GM21381 (cell line): ENCODE data around the gene STAP2.
A peak's percentile ranks its signal among the peaks of the same experiment; 100 is the strongest.

Experiments used
- ATAC-seq: cut with Tn5 transposase; IDR thresholded peaks from one replicate; pipeline ENCODE4 v1.9.1; 2021; ENCODE audit warnings: mild to moderate bottlenecking, moderate library complexity; ENCODE audit not compliant: unreplicated experiment

The STAP2 gene

DNA sequence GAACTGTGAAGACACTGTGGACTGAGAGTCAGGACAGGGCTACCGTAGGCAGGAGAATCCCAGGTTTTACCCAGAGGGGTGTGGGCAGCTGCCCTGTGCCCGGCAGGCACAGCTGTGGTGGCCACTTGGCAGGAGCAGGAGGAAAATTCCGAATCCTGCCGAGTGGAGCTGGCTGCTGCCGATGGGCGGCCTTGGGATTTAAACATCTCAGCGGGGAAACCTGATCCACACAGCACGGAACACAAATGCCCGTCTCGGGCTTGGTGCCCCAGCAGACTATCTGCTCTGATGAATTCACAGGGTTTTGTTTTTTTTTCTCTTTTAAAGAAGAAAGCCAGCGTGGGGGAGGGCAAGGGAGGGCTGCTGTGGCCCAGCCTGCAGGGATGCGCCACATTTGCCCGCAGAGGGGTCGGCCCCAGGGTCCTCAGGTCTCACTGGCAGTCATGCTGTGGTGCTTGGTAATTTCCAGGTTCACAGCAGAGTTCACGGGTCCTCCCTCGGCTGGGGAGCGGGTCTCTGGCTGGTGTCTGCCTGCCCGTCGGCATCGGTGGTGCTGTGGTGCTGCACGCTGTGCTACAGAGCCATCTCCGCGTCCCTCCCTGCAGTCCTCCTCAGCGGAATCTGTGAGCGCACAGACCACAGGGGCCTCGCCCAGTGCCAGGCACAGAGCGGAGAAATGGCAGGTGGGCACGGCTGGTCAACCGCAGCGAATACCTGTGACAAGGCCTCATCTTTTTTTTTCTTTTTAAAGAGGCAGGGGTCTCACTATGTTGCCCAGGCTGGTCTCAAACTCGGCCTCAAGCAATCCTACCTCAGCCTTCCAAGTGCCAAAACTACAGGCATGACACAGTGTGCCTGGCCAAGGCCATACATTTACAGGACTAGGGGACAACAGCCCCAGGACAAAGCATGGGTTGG lies 32.9 kb upstream of the STAP2 start:
- ATAC-seq = no peak

DNA sequence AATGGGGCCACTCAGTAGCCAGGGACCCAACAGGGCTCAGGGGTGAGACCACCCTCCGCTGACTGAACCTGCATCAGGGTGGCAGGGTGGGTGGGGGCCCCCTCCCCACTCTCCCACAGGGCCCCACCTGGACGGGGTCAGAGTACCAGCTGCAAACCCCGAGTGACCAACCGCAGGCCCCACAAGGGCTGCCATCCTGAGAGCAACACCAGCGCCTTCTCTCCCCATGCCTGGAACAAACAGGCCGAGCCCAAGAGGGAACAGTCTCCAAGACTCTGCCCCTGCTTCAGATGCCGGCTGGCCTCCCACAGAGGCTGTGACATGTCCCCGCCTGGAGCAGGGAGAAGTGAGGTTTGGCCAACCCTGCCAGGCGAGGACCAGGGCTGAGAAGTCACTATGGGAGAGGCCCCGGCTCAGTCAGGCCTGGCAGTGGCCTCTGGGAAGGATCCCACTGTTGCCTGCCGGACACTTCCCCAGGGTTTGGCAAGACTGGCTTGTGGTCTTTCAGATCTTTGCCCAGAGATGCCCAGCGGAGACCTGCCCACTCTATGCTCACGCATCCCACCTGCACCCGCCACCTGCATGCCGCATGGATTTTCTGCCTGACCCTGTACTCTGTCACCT lies 31.9 kb upstream of the STAP2 start:
- no peak for ATAC-seq

DNA sequence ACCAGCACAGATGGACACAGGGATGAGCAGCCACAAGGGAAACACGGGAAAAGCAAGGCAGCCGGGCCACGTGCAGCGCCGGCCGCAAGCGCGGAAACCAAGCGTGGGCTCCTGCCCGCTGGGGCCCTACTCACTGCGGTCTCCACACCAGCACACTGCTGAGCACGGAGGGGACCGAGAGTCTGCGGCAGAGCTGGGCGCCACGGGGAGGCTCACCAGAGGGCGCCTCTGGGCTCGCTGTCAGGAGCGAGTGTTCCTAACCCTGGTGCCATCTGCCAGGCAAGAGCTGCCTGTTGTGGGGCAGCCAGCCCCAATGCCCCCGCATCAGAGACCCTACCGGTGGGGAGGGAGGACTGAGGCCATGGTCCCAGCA lies 31.2 kb upstream of the STAP2 start:
- peak; percentile 33 for ATAC-seq

DNA sequence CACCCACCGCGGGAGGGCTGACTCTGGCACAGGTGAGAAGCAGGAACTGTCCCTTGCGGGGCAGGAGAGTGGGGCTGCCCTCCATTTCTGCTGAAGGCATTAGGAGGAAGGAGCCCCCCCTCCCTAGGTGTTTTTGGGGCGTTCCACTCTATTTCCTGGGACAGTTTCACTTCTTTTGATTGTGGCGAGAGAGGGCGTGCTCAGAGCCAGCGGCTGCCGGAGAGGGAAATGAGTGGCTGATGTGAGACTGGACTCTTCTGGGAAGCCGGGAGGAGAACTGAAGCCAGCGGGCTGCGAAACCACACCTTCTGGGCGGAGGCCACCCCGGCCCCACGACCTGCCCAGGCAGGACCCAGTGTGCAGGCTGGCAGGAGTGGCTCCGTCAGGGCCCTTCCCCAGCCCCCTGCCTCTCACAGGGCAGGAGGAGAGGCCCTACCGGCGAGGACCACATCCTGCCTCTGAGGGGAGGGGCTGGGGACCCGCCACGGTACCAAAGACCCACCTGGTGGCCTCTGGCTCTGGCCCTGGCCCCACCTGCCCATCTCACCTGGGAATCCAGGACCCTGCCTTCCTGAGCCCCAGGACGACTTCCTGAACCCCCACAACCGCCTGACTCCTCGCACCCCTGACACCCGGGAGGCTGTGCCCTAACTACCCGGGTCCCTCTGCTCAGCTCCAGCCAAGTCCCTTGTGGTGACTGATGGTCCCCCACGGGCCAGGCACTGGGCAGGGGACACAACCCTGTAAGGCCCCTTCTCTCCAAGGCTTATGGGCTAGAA lies 30.7 kb upstream of the STAP2 start:
- peak; percentile 57 for ATAC-seq

DNA sequence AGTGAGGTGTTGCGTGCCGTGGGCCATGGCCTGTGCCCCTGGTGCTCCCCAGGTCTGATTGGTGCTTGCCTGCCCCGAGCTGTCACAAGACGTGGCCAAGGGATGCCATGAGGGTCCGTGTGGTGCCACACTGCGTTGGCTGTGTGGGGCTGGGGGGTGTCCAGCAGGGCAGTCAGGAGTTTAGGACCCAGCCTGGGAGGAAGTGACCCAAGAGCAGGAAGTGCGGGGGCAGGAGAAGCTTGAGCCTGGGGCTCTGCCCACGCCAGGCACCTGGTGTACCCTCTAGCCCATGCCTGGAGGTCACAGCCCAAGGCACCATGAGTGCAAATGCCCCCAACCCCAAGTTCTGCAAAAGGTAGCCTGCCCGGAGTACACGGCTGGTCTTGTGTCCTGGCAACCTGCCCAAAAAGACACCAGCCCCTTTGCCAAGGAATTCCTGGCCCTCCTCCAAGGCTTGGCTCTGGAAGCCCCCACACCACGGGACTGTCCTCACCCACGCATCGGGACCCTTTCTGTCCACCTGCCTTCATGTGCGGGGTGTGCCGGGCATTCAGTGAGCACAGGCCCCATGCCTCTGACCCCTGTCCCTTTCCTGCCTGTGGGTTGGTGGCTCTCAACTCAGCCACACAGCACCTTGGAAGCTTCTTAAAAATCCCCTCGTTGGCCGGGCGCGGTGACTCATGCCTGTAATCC lies 29.6 kb upstream of the STAP2 start:
- ATAC-seq = no peak

DNA sequence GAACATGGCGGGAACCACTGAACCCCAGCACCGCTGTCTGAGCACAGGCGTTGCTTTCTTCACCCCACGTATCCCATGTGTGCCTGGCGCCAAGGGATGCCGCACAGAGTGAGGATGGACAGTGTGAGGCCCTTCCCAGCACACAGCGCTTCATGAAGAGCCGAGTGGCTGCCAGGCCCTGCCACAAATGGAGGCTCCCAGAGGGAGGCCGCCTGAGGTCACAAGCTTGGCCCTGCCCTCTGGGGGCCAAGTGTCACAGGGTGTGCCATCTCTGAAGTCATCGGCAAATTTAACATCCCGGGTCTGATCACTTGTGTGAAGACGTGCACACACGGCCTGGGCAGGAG lies 29.1 kb upstream of the STAP2 start:
- no peak for ATAC-seq

DNA sequence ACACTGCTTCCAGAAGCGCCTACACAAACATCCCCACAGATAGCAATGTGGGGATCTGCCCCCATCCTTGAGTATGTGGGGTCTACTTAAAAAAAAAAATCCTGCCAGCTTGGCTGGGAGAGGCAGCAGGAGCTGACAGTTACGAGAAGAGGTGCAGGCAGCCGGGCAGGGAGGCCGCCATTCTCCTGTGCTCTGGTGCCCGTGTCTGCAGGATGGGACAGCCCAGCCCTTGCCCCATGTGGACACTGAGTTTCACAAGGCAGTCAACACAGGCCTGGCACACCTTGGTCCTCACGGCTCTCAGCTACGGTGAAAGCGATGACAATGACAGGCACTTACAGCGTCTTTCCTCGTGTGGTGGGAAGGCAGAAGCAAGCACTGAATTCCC lies 28.7 kb upstream of the STAP2 start:
- no peak for ATAC-seq

DNA sequence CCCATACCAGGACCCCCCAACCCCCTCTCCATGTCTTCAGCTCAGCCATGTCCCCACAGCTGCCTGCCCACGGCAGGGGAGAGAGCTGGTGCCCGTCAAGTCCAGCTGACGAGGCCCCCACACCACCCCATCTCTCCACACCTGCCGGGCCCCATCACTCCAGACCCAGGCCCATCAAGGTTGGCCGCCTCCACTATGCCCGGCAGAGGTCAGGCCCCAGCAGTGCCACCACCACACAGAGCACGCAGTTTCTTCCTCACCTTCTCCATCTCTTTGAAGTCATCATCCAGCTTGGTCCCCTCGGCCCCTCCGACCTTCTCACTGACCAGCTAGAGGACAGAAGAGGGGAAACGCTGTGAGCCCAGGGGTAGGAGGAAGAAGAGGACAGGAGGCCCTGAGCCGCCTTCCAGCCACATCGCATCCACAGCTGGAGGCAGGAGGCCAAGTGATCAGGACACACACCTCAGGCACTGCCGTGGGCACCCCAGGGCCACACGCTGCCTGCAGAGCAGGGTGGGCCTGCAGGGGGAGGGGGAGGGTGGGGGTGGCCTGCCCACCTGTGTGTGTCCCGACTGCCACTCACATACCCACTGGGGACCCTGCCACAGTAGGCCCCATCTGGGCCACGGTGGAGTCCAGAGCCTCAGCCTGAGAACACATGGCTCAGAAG lies 28.2 kb upstream of the STAP2 start:
- no peak for ATAC-seq

DNA sequence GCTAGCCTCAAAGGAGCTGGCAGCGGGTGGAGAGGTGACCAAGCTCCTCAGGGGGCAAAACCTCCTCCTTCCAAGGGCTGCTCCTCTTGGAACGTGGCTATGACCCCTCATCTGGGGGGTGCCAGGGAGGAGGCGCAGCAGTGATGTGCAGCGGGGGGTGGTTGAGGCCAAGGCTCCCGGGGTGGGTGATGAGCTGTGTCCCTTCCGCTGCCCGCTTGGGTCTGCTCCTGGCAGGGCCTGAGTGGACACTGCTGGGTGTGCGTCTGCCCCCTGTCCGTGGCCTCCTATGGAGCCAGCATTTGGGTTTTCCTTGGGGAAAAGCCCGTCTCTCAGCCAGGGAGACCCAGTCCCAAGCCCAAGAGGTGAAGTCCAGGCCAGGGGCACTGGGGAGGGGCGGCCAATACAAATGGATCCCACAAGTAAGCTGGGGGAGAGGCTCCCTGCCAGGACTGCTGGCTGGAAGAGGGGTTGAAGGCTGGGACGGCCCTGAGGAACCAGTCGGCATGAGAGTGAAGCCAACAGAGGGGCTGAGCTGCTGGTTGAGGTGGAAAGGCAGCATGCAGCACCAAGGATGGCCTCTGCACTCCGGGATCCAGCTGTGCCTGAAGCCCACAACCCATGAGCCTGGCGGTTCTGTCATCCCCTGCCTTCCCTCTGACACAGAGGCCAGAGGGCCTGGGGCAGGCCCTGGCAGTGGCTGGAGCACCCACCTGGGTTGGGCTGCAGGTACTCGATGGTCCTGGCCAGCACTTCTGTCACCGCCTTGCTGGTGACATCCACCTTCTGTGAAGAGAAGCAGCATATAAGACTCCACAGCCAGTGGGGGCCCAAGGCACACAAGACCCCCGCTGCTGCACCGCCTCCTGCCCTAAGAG lies 27.4 kb upstream of the STAP2 start:
- ATAC-seq = no peak

DNA sequence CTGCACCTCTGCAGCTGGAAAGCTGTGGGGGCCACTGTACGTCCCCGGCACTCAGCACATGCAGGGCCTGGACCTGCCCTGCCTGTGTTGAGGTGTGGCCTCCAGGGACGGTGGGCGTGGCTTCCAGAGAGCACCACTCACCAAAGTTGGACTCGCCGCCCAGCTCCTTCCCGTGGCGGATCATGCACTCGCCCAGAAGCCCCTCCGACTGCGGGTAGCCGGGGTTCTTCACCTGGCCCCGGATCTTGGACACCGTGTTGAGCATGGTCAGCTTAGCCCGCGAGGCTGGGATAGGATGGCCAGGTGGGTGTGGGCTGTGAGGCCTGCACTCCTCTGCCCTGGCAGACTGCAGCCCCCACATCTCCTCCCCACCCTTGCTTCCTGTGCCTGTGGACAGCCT lies 26.7 kb upstream of the STAP2 start:
- no peak for ATAC-seq

DNA sequence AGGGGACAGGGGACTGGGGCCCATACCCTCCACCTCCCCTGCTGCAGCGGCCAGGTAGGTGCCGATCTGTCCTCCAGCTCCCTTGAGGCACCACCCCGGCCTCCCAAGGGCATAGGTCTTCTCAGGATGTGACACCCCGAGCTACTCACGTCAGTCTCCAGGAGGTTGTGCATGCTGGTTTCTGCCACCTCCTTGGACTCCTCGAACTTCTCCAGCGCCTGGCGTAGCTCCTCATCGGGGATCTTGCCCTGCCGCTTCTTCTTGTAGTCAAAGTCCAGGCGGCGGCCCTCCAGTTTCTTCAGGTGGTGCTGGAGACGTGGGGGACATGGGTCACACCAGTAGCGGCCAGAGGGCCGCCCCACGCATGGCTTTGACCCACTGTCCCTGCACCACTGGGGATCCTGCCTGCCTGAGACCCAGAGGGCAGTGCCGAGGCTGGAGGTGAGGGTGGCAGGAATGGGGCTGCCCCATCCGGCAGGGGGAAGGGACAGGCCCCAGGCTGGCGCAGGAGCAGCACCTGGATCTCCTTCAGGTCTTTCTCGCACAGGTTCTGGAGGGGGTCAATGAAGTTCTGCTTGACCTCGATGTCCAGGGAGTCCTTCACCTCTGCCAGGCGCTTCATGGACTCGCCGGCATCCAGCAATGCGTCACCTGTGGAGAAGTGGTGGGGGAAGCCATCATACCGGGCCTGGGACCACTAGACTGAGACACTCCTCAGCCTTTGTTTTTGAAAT lies 25.1 kb upstream of the STAP2 start:
- ATAC-seq = no peak

DNA sequence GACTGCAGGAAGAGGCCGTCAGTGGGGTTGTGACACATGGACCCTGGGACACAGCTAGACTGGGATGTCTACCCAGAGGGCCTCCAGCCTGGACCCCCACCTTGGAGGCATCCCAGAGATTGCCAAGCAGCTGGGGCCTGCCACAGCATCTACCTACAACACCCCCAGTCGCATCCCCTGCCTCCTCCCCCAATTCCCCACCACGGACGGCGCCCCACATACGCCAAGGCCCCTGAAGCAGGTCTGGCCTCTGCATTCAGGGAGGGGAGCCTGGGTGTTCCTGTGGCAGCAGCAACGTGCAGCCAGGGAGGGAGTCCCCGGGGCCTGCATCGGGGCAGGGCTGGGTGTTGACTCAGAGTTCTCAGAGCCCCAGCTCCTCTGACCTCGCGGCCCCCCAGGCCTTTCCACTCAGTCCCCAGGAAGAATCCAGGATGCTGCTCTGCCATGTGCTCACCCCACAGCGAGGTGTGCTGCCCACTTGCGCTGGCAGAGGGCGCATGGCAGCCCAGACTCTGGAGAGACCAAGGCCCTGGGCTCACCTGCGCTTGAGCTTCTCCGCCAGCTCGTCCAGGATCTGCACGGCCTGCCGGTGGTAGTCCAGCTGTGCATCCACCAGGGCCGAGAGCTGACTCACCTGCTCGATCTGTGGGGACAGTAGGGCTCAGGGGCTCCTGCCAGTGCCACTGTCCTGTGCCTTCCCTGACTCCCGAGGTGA lies 24.4 kb upstream of the STAP2 start:
- no peak for ATAC-seq

DNA sequence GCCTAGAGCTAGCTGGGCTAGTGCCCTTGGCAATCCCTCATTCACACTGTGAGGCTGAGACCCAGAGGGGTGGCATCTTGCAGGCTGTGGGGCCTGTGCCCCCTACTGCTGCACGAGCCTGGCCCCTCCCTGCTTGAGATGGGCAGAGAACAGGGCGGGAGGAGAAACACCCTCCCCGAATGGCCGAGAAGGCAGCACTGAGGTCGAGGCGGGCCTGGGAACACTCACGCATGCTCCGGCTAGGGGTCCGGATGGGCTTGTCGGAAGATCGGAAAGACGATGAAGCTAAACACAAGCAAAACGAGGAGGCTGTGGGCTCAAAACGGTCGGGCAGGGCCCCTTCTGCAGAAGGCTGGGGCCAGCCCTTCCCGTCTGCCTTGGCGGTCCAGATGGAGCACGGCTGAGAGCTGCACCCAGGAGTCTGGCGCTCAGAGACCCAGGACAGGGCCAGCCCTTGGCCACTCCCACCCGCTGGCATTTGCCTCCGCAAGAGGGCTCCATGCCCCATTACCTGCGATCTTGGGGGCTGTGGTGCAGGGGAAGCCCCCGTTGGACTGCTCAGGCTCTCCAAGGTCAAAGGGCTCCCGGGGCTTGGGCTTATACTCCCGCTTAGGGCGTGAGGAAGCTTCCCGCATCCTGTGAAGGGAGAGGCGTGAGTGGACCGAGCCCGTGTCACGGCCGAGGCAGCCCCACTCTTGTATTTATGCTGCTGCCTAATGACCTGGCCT lies 23.6 kb upstream of the STAP2 start:
- ATAC-seq = no peak

DNA sequence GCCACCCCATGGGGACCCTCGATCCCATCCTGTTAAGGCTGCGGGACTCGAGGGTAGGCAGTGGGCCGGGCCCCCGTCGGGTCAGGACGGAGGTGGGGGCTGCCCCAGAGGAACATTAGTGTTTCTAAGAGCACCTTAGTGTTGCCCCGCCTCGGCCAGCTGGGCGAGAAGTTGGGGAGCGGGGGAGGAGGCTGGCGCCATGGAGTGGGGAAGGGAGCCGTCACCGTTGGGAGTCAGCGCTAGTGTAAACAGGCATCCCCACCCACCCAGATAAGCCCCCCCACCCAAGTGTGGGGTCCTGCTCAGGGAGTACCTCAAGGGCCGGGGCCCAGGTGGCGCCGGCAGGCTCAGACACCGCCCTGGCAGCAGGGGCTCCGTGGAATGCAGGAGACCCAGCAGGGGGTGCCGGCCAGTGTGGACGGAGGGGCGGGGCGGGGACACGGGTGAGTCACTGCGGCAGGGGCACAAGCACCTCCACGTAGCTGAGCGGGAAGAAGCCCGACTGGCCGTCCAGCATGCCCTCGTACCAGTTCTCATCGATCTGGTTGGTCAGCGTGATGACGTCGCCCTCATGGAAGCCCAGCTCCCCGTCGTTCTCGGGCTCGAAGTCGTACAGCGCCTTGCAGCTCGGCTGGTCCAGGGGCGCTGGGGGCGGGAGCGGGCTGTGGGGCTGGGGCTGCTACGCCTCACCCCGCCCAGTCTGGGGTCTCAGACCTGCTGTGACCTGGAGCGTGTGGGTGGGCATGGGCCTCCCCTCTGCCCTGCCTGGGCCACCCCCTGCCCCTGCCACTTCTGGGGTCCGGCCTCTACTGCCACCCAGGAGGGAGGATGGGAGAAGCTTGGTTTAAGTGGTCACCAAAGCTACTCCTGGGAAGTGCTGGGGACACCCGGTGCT lies 22.8 kb upstream of the STAP2 start:
- no peak for ATAC-seq

DNA sequence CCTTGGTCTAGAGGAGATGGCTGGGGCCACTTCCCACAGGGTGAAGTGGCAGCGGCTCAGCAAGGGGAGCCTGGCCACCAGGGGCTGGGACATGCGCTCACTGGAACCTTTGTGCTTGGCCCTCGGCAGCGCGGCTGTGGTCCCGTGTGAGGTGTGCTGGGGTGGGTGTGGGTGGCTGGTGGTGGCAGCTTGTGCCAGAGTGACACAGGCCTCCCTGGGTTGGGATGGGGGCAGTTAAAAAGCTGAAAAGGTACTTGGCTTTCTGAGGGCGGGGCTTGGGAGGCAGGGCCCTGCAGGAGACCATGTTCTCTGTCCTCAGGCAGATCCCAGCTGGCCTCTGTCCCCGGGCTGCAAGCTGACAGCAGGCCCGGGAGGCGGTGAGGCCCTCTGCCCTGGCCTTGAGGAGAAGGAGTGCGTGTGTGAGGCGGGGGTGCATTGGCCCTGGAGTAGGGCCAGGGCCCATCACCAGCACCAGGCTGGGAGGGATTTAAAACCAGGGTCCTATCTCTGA lies 22.1 kb upstream of the STAP2 start:
- ATAC-seq = no peak

DNA sequence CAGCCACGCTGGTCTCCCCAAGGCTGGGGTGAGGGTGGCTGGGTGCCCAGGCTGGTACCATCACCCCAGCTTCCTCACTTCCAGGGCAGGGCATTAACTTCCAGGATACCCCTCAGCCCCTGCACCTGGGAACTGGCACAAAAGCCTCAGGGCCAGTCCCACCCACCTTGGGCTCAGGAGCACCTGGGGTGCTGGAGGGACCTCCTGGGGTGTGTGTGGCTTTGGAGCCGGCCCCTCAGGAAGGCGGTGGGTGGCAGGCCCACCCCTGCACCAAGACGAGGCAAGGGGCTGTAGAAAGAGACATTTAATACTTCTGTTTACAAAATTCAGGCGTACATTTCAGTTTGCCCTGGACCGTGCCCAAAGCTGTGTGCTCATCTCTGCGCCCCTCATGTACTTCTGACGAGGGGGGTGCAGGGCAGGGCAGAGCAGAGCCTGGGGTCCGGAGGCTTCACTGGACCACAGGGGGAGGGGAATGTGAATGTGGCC lies 21.5 kb upstream of the STAP2 start:
- no peak for ATAC-seq

DNA sequence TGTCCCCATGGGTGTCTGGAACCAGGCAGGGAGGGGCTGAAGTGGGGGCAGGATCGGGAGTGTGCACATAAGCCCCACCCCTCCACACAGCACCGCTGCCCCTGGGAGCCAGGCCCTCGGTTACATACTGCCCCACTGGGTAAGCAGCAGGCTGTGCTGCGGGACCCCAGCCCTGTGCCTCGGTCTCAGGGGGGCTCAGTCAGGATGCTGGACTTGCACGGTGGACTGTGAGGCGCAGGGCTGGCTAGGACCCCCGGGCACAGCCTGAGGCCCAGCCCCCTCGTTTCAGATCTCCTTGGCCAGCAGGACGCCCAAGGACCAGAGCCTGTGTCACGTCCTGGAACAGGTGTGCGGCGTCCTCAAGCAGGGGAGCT lies 21.0 kb upstream of the STAP2 start:
- no peak for ATAC-seq
